Sigmoid colon (tissue), 7 donors: ENCODE measurements around the gene ULK2. TPM values are rescaled to one million over a fixed set of nuclear protein-coding genes. Genes with fewer than 3 reads are reported as not detected.
"Not testable (repeated sequence)": the region's sequence is repeated elsewhere in the genome, so short reads cannot be mapped to it uniquely, and the experiment has no call there.

Experiments
- DNase-seq: peaks from one replicate; pipeline ENCODE4 v3.0.0-alpha.2; 2019
- H3K27ac ChIP-seq, 4 donors: fragments of 200-600 bp; sonication (generic); one replicate each; pipeline ENCODE4 v1.5.1; 2016 to 2019; ENCODE audit warnings: mild to moderate bottlenecking in 1 of 4
- H3K27me3 ChIP-seq, 3 donors: fragments of 200-600 bp; sonication (generic); one replicate each; pipeline ENCODE4 v1.5.1; 2019; ENCODE audit warnings: mild to moderate bottlenecking in 1 of 3
- H3K36me3 ChIP-seq, 4 donors: fragments of 200-600 bp; sonication (generic); one replicate each; pipeline ENCODE4 v1.5.1; 2016 to 2019
- H3K4me1 ChIP-seq, 4 donors: fragments of 200-600 bp; sonication (generic); one replicate each; pipeline ENCODE4 v1.5.1; 2017 to 2019
- H3K4me3 ChIP-seq, 4 donors: fragments of 200-600 bp; sonication (generic); one replicate each; pipeline ENCODE4 v1.5.1; 2017 to 2019; ENCODE audit warnings: mild to moderate bottlenecking in 2 of 4, moderate library complexity in 1 of 4
- H3K9me3 ChIP-seq, 4 donors: fragments of 200-600 bp in 3 of 4; sonication (generic) in 3 of 4; one replicate each; pipeline versions ENCODE4 v1.5.1 to v1.6.1; 2013 to 2019
- EP300 ChIP-seq, 4 donors: sonication (generic); formaldehyde crosslinking; IDR thresholded peaks; one replicate each; pipeline ENCODE4 v1.6.1; 2017; ENCODE audit warnings: antibody characterized with exemption in 4 of 4
- POLR2A ChIP-seq, 2 donors: fragments of 450-650 bp; IDR thresholded peaks; one replicate each; pipeline ENCODE4 v1.6.1; 2016; ENCODE audit warnings: antibody characterized with exemption in 2 of 2, mild to moderate bottlenecking in 2 of 2, moderate library complexity in 2 of 2
- POLR2AphosphoS5 ChIP-seq, 4 donors: sonication (generic); formaldehyde crosslinking; IDR thresholded peaks; one replicate each; pipeline ENCODE4 v1.6.1; 2017; ENCODE audit warnings: antibody characterized with exemption in 4 of 4
- WGBS, 2 donors: extraction: QIAGEN DNeasy Blood & Tissue Kit; methylation state at CpG; one replicate each; pipeline ENCODE4 v1.1.7; 2013; 5-methylcytosine and 5-hydroxymethylcytosine counted together
- intact Hi-C: fragments of 100-400 bp; cut with DNase I; formaldehyde crosslinking; loops from one replicate; pipeline ENCODE4 v1.15.1; 2023
- polyA plus RNA-seq, 3 donors: library from polyadenylated mRNA; stranded (reverse); fragments of 200-250 nt; gene quantifications; one replicate each; pipeline ENCODE4 v1.2.3, GENCODE V29; 2013
- total RNA-seq, 4 donors: library from RNA; depleted of rRNA; stranded (reverse); fragments of >200 nt; gene quantifications; one replicate each; pipeline ENCODE4 v1.1.0, GENCODE V29; 2016
- TF ChIP-seq, protein P1 (sequence below), 4 experiments: fragments of 450-650 bp in 3 of 4; fragments of 200-600 bp in 1 of 4; IDR thresholded peaks; one replicate each; pipeline ENCODE4 v1.5.1; 2016 to 2019; ENCODE audit warnings: antibody characterized with exemption in 4 of 4, mild to moderate bottlenecking in 3 of 4, moderate library complexity in 2 of 4
- donor health status: healthy with polysubstance abuse.
- donor health status: Bipolar disorder and iron deficiency.
- donor health status: healthy.

Gene ULK2
- total and polyA plus RNA-seq, 7 donors: 2.5 to 31.3 (median 27.0) TPM

DNA sequence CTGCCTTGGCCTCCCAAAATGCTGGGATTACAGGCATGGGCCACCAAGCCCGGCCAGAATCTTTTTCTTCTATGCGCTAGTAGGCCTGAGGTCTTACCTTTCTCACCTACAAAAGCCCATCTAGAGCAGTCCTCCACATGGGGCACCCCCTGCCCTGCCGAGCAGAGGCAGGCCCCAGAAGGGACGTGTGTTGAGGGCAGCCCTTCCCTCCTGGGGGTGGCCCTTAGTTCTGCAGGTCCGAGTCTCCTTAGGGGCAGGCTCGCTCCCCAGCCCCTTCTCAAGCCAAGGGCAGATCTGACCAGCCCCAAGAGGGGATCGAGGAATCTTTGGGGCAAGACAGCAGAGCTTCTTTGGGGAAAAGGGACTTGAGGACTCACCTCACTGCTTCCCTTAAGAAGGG lies 101.7 kb downstream of the ULK2 start:
- no peak for DNase-seq
- no peaks in the 10 kb centered on the region for H3K27me3 ChIP-seq

DNA sequence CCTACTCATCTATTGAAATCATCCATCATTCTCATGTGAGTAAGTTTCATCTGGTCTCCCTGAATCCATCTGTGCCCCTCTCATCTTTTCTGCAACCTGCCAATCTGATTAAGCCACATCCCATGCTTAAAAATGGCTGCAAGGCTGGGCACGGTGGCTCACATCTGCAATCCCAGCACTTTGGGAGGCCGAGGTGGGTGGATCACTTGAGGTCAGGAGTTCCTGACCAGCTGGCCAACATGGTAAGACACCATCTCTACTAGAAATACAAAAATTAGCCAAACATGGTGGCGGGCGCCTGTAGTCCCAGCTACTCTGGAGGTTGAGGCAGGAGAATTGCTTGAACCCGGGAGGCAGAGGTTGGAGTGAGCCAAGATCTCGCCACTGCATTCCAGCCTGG lies 103.7 kb downstream of the ULK2 start:
- H3K36me3 ChIP-seq, H3K9me3 ChIP-seq, H3K27ac ChIP-seq, H3K4me3 ChIP-seq, DNase-seq, H3K27me3 ChIP-seq: not testable (repeated sequence)
- 92 to 97% methylated on average over 6 of the region's 6 CpGs for WGBS, 2 donors
- peaks cover 0 to 13% (median 2%) of the 10 kb centered on the region in 4 donors for H3K4me1 ChIP-seq
- intact Hi-C loops: loop anchor here (2.0 to 5.0 kb wide), 2 partner anchors 115 to 402 kb away; partner anchors contain the start of genes ALDH3A2 and B9D1

More for the DNA sequence above, 101.7 kb downstream of the ULK2 start:
- H3K9me3 ChIP-seq: no peaks in the 10 kb centered on the region
- intact Hi-C loops: loop anchor here (1.0 kb wide), 1 partner anchor 253 kb away; no protein-coding TSS in a partner anchor
- H3K4me1 ChIP-seq: peaks cover 0 to 21% (median 14%) of the 10 kb centered on the region in 4 donors
- no peak overlapping the region for H3K4me3 ChIP-seq
- no peak overlapping the region for H3K27ac ChIP-seq
- TF ChIP-seq EP300 (IDR thresholded peaks at IDR 0.05) (no peak), POLR2AphosphoS5 (IDR thresholded peaks at IDR 0.05) (no peak), POLR2A (IDR thresholded peaks at IDR 0.05) (no peak)
- TF ChIP-seq, protein P1, sequence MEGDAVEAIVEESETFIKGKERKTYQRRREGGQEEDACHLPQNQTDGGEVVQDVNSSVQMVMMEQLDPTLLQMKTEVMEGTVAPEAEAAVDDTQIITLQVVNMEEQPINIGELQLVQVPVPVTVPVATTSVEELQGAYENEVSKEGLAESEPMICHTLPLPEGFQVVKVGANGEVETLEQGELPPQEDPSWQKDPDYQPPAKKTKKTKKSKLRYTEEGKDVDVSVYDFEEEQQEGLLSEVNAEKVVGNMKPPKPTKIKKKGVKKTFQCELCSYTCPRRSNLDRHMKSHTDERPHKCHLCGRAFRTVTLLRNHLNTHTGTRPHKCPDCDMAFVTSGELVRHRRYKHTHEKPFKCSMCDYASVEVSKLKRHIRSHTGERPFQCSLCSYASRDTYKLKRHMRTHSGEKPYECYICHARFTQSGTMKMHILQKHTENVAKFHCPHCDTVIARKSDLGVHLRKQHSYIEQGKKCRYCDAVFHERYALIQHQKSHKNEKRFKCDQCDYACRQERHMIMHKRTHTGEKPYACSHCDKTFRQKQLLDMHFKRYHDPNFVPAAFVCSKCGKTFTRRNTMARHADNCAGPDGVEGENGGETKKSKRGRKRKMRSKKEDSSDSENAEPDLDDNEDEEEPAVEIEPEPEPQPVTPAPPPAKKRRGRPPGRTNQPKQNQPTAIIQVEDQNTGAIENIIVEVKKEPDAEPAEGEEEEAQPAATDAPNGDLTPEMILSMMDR (IDR thresholded peaks at IDR 0.05): no peak
- 77 to 79% methylated on average over 7 of the region's 7 CpGs for WGBS, 2 donors
- H3K36me3 ChIP-seq: no peaks in the 10 kb centered on the region

DNA sequence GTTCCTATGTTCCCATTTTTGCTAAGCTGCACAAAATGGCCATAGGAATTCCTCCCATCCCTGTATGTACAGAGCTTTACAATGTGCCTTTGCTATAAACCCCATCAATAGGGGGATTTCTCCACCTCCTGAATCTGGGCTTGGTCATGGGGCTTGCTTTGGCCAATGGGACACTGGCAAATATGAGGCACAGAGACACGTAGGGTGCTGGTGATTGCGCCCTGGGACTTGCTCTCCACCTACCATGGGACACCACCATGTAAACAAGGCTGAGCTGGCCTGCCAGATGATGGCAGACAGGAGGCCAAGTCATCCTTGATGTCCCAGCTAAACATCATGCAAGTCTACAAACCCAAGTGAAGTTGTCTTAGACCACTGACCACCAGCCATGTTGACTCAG lies 104.3 kb downstream of the ULK2 start:
- no peak for DNase-seq
- intact Hi-C loops: loop anchor here (2.0 to 5.0 kb wide), 2 partner anchors 115 to 401 kb away; partner anchors contain the start of genes ALDH3A2 and B9D1
- Histone ChIP-seq H3K27me3 (no peaks in the 10 kb centered on the region), H3K9me3 (no peaks in the 10 kb centered on the region), H3K36me3 (no peaks in the 10 kb centered on the region), H3K4me1 (peaks cover 0 to 13% (median 2%) of the 10 kb centered on the region in 4 donors), H3K27ac (no peak overlapping the region), H3K4me3 (no peak overlapping the region)
- TF ChIP-seq EP300 (IDR thresholded peaks at IDR 0.05) (no peak), POLR2AphosphoS5 (IDR thresholded peaks at IDR 0.05) (no peak), POLR2A (IDR thresholded peaks at IDR 0.05) (no peak)
- TF ChIP-seq, protein P1 (IDR thresholded peaks at IDR 0.05): no peak
- 97 to 98% methylated on average over 2 of the region's 2 CpGs for WGBS, 2 donors

DNA sequence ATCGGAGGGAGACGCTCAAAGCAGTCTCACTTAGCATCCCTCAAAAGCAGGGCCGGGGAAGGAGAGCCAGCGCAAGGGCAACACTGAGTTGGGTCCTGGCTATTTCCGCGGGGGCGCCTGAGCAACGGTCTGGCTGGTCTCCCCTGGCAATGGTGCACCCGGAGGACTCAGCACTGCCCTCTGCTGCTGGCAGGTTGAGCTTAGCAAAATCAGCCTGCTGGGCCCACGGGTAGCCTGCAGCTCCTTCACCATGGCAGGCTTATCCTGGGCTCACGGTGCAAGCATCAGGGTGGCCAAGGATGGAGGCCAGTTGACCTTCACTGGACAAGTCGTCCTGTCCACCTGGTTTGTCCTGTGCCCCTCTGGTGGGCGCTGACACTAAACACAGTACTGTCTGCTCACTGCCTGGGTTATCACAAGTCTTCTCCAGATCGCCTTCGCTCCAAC lies 105.2 kb downstream of the ULK2 start:
- H3K36me3 ChIP-seq: no peaks in the 10 kb centered on the region
- peak overlapping the region in 1 of 4 donors; percentile 4 for H3K27ac ChIP-seq
- peak; percentile 81 for DNase-seq
- intact Hi-C loops: loop anchor here (2.0 to 5.0 kb wide), 2 partner anchors 114 to 400 kb away; partner anchors contain the start of genes ALDH3A2 and B9D1
- peaks cover 0 to 13% (median 2%) of the 10 kb centered on the region in 4 donors for H3K4me1 ChIP-seq
- WGBS, 2 donors: 36 to 39% methylated on average over 15 of the region's 15 CpGs
- H3K9me3 ChIP-seq: no peaks in the 10 kb centered on the region
- no peak overlapping the region for H3K4me3 ChIP-seq
- TF ChIP-seq POLR2A (IDR thresholded peaks at IDR 0.05): no peak
- TF ChIP-seq, protein P1 (IDR thresholded peaks at IDR 0.05): peak; percentile 30 to 82 (median 72)
- H3K27me3 ChIP-seq: no peaks in the 10 kb centered on the region

DNA sequence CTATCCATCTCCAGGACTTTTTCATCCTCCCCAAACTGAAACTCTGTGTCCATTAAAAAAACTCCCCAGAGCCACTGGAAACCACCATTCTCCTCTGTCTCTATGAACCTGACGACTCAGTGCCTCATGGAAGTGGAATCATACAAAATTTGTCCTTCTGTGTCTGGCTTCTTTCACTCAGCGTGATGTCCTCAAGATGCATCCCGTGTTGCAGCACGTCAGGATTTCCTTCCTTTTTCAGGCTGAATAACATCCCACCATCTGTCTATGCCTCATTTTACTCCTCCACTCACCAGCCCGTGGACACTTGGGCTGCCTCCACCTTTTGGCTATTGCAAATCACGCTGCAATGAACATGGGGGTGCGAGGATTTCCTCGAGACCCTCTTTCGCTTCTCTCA lies 107.0 kb downstream of the ULK2 start:
- intact Hi-C loops: loop anchor here (5.0 kb wide), 1 partner anchor 398 kb away; the partner anchor contains the start of gene B9D1

More for the DNA sequence above, 107.0 kb downstream of the ULK2 start:
- TF ChIP-seq, protein P1 (IDR thresholded peaks at IDR 0.05): no peak
- TF ChIP-seq POLR2AphosphoS5 (IDR thresholded peaks at IDR 0.05): no peak
- TF ChIP-seq POLR2A (IDR thresholded peaks at IDR 0.05): no peak
- no peak for TF ChIP-seq EP300 (IDR thresholded peaks at IDR 0.05)
- WGBS, 2 donors: 76 to 80% methylated on average over 9 of the region's 9 CpGs
- Histone ChIP-seq H3K27ac (no peak overlapping the region), H3K4me3 (no peak overlapping the region), H3K9me3 (no peaks in the 10 kb centered on the region), H3K4me1 (peaks cover 0 to 4% (median 2%) of the 10 kb centered on the region in 4 donors), H3K27me3 (no peaks in the 10 kb centered on the region), H3K36me3 (no peaks in the 10 kb centered on the region)
- DNase-seq: no peak
